ENCODE measurements around the gene RAB31.

- no peak for TF ChIP-seq CTCF (IDR thresholded peaks at IDR 0.05; ENCODE audit: low read length)
- TF ChIP-seq EZH2 (IDR thresholded peaks at IDR 0.05; ENCODE audit: borderline replicate concordance, low read length), result no peak
Measured at GRCh38 chr18:9876212-9876866, 168.2 kb downstream of the RAB31 start.
